Calu3 (cell line): Measurements from ENCODE around the gene WDR64. TPM values are rescaled to one million over a fixed set of nuclear protein-coding genes. Genes with fewer than 3 reads are reported as not detected.

ENCODE experiments used
- BruUV-seq: library from RNA; stranded (reverse); fragments of 400-500 nt; replicated peaks from 2 replicates; lab custom pipeline; 2021; lab: Mats Ljungman, UMichigan
- CTCF ChIA-PET: fragments of 300-600 bp; sonication (Branson Sonifier 250); formaldehyde crosslinking; loops from one replicate; lab custom pipeline; 2022; ENCODE audit warnings: antibody characterized with exemption; lab: Charles Lee
- DNase-seq: peaks from one replicate; pipeline ENCODE4 v3.0.0; 2022
- H3K27ac Mint-ChIP-seq: one replicate; pipeline ENCODE4 v1.8.0; 2022; ENCODE audit warnings: mixed read lengths; ENCODE audit not compliant: unreplicated experiment
- H3K27me3 Mint-ChIP-seq: one replicate; pipeline ENCODE4 v1.8.0; 2022; ENCODE audit warnings: mixed read lengths; ENCODE audit not compliant: unreplicated experiment
- H3K36me3 Mint-ChIP-seq: one replicate; pipeline ENCODE4 v1.8.0; 2022; ENCODE audit warnings: mild to moderate bottlenecking, moderate library complexity, mixed read lengths; ENCODE audit not compliant: insufficient read depth, unreplicated experiment
- H3K4me1 Mint-ChIP-seq: one replicate; pipeline ENCODE4 v1.8.0; 2022; ENCODE audit warnings: mild to moderate bottlenecking, low read depth, mixed read lengths; ENCODE audit not compliant: unreplicated experiment
- H3K4me3 Mint-ChIP-seq: one replicate; pipeline ENCODE4 v1.8.0; 2022; ENCODE audit warnings: mild to moderate bottlenecking, low read depth, moderate library complexity, mixed read lengths; ENCODE audit not compliant: unreplicated experiment
- H3K9me3 Mint-ChIP-seq: one replicate; pipeline ENCODE4 v1.8.0; 2022; ENCODE audit warnings: low read depth, mixed read lengths; ENCODE audit not compliant: unreplicated experiment
- intact Hi-C: fragments of 100-400 bp; cut with micrococcal nuclease; formaldehyde crosslinking; loops from one replicate; pipeline ENCODE4 v1.10.0; 2022; ENCODE audit not compliant: unreplicated experiment
- total RNA-seq: library from RNA; stranded (reverse); gene quantifications from 2 replicates; pipeline ENCODE4 v1.2.3, GENCODE V29; 2022
- TF ChIP-seq, protein P1 (sequence below): fragments of 200-600 bp; IDR thresholded peaks from one replicate; pipeline ENCODE4 v1.8.0; 2022; ENCODE audit warnings: antibody characterized with exemption; ENCODE audit not compliant: unreplicated experiment

WDR64 gene
- total RNA-seq, 1 experiment from 2014 or later = not detected

DNA sequence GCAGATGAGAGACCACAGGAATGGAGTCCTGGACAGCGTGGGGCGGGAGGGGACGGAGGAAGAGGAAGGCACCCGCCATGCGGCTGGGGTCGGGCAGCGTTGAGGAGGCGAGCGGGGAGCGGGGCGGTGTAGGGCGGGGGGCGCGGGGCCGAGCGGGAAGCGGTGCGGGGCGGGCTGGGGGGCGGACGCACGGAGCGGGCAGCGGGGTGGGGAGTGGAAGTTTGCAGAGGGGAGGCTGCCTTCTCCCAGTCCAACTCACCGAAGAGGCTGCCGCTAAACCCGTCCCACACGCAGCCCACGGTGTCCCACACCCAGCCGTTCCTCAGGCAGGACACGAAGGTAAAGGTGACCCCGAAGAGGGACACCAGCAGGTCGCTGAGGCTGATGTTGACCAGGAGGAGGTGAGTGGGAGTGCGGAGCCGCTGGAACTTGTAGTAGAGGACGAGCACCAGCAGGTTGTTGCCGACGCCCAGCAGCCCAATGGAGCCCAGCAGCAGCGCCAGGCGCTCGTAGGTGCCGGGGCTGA lies 12.4 kb upstream of the WDR64 start:
- Mint-ChIP-seq H3K36me3 (peaks cover 34% of the 10 kb centered on the region), H3K4me3 (peak overlapping the region; percentile 85), H3K27me3 (no peaks in the 10 kb centered on the region), H3K4me1 (peaks cover 48% of the 10 kb centered on the region), H3K27ac (peak overlapping the region; percentile 83), H3K9me3 (peaks cover 5% of the 10 kb centered on the region)
- intact Hi-C loops = no loop called here
- DNase-seq = peak; percentile 49
- BruUV-seq = no TSS peak
- CTCF ChIA-PET = interaction anchor here (0.5 to 1.3 kb wide), 2 partner anchors 22 to 211 kb away, joined by 3 to 5 read pairs; no protein-coding TSS in a partner anchor
- TF ChIP-seq, protein P1, sequence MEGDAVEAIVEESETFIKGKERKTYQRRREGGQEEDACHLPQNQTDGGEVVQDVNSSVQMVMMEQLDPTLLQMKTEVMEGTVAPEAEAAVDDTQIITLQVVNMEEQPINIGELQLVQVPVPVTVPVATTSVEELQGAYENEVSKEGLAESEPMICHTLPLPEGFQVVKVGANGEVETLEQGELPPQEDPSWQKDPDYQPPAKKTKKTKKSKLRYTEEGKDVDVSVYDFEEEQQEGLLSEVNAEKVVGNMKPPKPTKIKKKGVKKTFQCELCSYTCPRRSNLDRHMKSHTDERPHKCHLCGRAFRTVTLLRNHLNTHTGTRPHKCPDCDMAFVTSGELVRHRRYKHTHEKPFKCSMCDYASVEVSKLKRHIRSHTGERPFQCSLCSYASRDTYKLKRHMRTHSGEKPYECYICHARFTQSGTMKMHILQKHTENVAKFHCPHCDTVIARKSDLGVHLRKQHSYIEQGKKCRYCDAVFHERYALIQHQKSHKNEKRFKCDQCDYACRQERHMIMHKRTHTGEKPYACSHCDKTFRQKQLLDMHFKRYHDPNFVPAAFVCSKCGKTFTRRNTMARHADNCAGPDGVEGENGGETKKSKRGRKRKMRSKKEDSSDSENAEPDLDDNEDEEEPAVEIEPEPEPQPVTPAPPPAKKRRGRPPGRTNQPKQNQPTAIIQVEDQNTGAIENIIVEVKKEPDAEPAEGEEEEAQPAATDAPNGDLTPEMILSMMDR = no peak

DNA sequence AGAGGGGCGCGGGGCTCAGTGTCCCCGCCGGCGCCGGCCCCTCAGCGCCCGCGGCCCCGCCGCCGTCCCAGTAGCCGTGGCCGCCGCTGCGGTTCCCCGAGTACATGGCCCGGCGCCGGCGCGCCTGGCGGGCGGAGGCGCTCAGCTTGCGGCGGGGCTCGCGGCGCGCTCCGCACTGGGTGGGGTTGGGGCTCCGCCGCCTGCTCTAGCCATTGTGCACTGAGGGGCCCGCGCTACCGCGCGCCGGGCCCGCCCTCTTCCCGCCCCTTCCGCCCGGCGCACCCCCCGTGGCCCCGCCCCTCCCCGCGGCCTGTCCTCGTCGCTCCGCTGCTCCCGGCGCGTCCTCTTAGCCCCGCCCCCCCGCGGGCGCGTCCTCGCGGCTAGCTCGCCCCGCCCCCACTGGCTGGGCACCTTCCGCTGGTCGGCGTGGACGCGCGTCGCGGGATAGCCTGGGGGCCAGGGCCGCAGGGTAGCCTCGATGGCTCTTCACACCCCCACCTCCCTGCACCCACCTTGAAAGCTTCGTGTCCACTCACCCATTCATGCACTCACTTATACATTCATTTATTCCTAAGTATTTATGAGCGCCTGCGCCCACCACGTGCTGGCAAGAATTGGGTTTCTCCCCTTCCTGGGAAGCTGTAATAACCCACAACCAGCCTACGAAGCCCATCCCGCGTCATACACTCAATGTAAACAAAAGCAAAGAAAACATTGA lies 11.8 kb upstream of the WDR64 start, which contains the start of the genes CHML and OPN3:
CHML (minus strand) TSS at position 221 of the 718 bp plus-strand sequence. CDS start 4,603 bp downstream, outside the sequence.
OPN3 (minus strand) TSS at position 221 of the 718 bp plus-strand sequence; CDS start at position 106, 115 bp downstream.
- peaks cover 48% of the 10 kb centered on the region for H3K4me1 Mint-ChIP-seq
- BruUV-seq = no TSS peak

DNA sequence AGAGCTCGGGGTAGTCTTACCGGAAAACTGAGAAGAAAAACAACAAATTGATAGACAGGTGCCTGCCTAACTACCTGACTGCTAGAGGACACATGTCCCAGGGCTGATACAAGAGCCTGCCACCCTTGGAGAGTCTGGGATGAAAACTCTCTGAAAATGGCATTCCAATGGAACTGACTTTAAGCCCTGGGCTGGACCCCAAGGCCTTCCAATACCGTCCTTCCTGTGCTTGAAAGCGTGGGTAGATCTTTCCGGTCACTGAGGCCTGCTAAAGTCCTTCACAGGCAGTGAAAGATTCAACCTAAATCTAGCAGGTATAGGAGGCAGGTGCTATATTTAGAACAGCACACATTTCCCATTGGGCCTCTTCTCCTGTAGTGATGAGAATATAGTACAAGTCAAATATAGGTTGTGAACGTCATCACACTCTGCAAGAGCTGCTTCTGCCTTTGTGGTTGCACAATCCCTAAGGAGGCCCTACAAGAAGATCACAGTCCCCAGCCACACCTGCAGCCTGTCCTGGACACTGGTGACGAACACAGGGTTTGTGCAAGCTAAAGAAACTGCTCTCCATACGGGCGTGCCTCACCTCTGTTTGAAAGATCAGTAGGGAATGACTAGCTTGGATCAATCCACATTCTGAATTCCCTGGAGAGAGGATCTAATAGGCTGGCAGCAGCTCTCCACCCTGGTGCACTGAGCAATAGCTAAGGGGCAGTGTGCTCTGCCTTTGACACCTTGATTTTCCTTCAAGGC lies 11.0 kb upstream of the WDR64 start:
- CTCF ChIA-PET = interaction anchor here (0.6 to 1.3 kb wide), 3 partner anchors 20 to 365 kb away, joined by 3 to 4 read pairs (median 3); no protein-coding TSS in a partner anchor
- TF ChIP-seq, protein P1 = no peak
- Mint-ChIP-seq H3K9me3 (peaks cover 5% of the 10 kb centered on the region), H3K36me3 (peaks cover 27% of the 10 kb centered on the region), H3K27ac (peak overlapping the region; percentile 59), H3K4me3 (peak overlapping the region; percentile 85), H3K27me3 (no peaks in the 10 kb centered on the region), H3K4me1 (peaks cover 48% of the 10 kb centered on the region)
- no TSS peak for BruUV-seq
- DNase-seq = no peak
- intact Hi-C loops = no loop called here

More for the DNA sequence above, 11.8 kb upstream of the WDR64 start, which contains the start of the genes CHML and OPN3:
- CTCF ChIA-PET = interaction anchor here (0.5 to 1.3 kb wide), 4 partner anchors 21 to 364 kb away, joined by 3 to 5 read pairs (median 4); no protein-coding TSS in a partner anchor
- peak; percentile 99 for DNase-seq
- H3K27ac Mint-ChIP-seq = peak within 1 kb of the TSS; percentile 83
- H3K4me3 Mint-ChIP-seq = peak within 1 kb of the TSS; percentile 85
- peaks cover 5% of the 10 kb centered on the region for H3K9me3 Mint-ChIP-seq
- TF ChIP-seq, protein P1 = no peak
- H3K27me3 Mint-ChIP-seq = no peaks in the 10 kb centered on the region
- H3K36me3 Mint-ChIP-seq = peaks cover 28% of the 10 kb centered on the region
- intact Hi-C loops = no loop called here
